Measurements from ENCODE around the gene UBE2G1. TPM values are rescaled to one million over a fixed set of nuclear protein-coding genes. Genes with fewer than 3 reads are reported as not detected.

UBE2G1 gene
- total and polyA plus RNA-seq, 9 of the 15 experiments (the other 6 are each of a cell fraction or from before 2014, with no cell fraction given), result 10.1 to 65.9 (median 29.7) TPM

- H3K9me1 ChIP-seq (ENCODE audit: control insufficient read depth, insufficient read depth, low read length), result no peaks in the 10 kb centered on the region
- CTCF ChIA-PET (ENCODE audit: low intra/inter-chr PET ratio), result no interaction called here
- POLR2A ChIA-PET, result interaction anchor here (1.3 kb wide), 2 partner anchors 9 to 10 kb away, joined by 3 to 7 read pairs; no protein-coding TSS in a partner anchor
- H3K4me2 ChIP-seq (ENCODE audit: insufficient read depth, low read length), result no peak overlapping the region
- ATAC-seq (no peak), DNase-seq (ENCODE audit: extremely low read depth in 1 of 4, low spot score in 3 of 4) (no peak), FAIRE-seq (no peak)
- no peaks in the 10 kb centered on the region for H3K79me2 ChIP-seq (ENCODE audit: control insufficient read depth, insufficient read depth, low read length)
- H3K4me1 ChIP-seq (replicated peaks in 1 of 2; ENCODE audit: control insufficient read depth in 2 of 2, insufficient read depth in 2 of 2, low read length in 2 of 2), result peaks cover 0 to 6% of the 10 kb centered on the region in 2 experiments; a peak in 1 of 5 replicates
- H4K20me1 ChIP-seq (replicated peaks; ENCODE audit: control insufficient read depth, insufficient read depth, low read length), result no peaks in the 10 kb centered on the region
- no peak overlapping the region for H3K9ac ChIP-seq (ENCODE audit: insufficient read depth in 1 of 2, low read depth in 2 of 2, low read length in 2 of 2)
- no peaks in the 10 kb centered on the region for H3K36me3 ChIP-seq (ENCODE audit: control insufficient read depth, insufficient read depth, low read length)
- TF ChIP-seq ZNF121 (CRISPR knock-in tag; conservative IDR thresholded peaks at IDR 0.05), result no peak
- no peak for TF ChIP-seq PHF8 (IDR thresholded peaks at IDR 0.05; ENCODE audit: borderline replicate concordance, low read length)
- no peak overlapping the region for H2AFZ ChIP-seq (ENCODE audit: low read depth, low read length)
- BruUV-seq (replicated peaks), result no TSS peak
- no peaks in the 10 kb centered on the region for H3K9me3 ChIP-seq (replicated peaks; ENCODE audit: control insufficient read depth, insufficient read depth, low read depth, low read length)
- WGBS (ENCODE audit: insufficient coverage, low coverage, missing lambda C conversion rate), result 38% methylated on average over 3 of the region's 3 CpGs
- no peak overlapping the region for H3K4me3 ChIP-seq
- no peak overlapping the region for H3K27ac ChIP-seq (ENCODE audit: extremely low read depth, low read depth, low read length)
- in situ Hi-C loops (cut with MboI), result no loop called here
- intact Hi-C loops (cut with micrococcal nuclease), result no loop called here
- no peaks in the 10 kb centered on the region for H3K27me3 ChIP-seq (ENCODE audit: control insufficient read depth in 2 of 2, insufficient read depth in 2 of 2, low read length in 2 of 2)
Observed at GRCh38 chr17:4395111-4395478, 28.6 kb upstream of the UBE2G1 start.

GRCh38 chr17:4394208-4395110 lies 28.0 kb upstream of the UBE2G1 start:
- Histone ChIP-seq H3K9me3 (replicated peaks; ENCODE audit: control insufficient read depth, insufficient read depth, low read depth, low read length) (no peaks in the 10 kb centered on the region), H3K27ac (ENCODE audit: extremely low read depth, low read depth, low read length) (no peak overlapping the region), H3K4me2 (ENCODE audit: insufficient read depth, low read length) (no peak overlapping the region), H2AFZ (ENCODE audit: low read depth, low read length) (0 out of 2 replicates have a peak overlapping the region, but pooled peaks have one; percentile 9), H3K9ac (ENCODE audit: insufficient read depth in 1 of 2, low read depth in 2 of 2, low read length in 2 of 2) (no peak overlapping the region; a peak in 1 of 4 replicates), H3K27me3 (ENCODE audit: control insufficient read depth in 2 of 2, insufficient read depth in 2 of 2, low read length in 2 of 2) (no peaks in the 10 kb centered on the region), H4K20me1 (replicated peaks; ENCODE audit: control insufficient read depth, insufficient read depth, low read length) (no peaks in the 10 kb centered on the region), H3K79me2 (ENCODE audit: control insufficient read depth, insufficient read depth, low read length) (no peaks in the 10 kb centered on the region), H3K4me1 (replicated peaks in 1 of 2; ENCODE audit: control insufficient read depth in 2 of 2, insufficient read depth in 2 of 2, low read length in 2 of 2) (peaks cover 0 to 6% of the 10 kb centered on the region in 2 experiments; a peak in 1 of 5 replicates), H3K36me3 (ENCODE audit: control insufficient read depth, insufficient read depth, low read length) (no peaks in the 10 kb centered on the region), H3K9me1 (ENCODE audit: control insufficient read depth, insufficient read depth, low read length) (no peaks in the 10 kb centered on the region), H3K4me3 (no peak overlapping the region)
- 69% methylated on average over 4 of the region's 5 CpGs for WGBS (ENCODE audit: insufficient coverage, low coverage, missing lambda C conversion rate)
- BruUV-seq (replicated peaks), result no TSS peak
- DNase-seq (ENCODE audit: extremely low read depth in 1 of 4, low spot score in 3 of 4) (no peak), FAIRE-seq (no peak), ATAC-seq (no peak)
- in situ Hi-C loops (cut with MboI), result no loop called here
- ChIA-PET POLR2A (interaction anchor here (1.0 to 1.3 kb wide), 2 partner anchors 11 to 24 kb away, joined by 4 to 7 read pairs; no protein-coding TSS in a partner anchor), CTCF (ENCODE audit: low intra/inter-chr PET ratio) (no interaction called here)
- intact Hi-C loops (cut with micrococcal nuclease), result no loop called here
- TF ChIP-seq FOXK1 (CRISPR knock-in tag; IDR thresholded peaks at IDR 0.05; ENCODE audit: borderline replicate concordance) (no peak), CUX1 (CRISPR knock-in tag; IDR thresholded peaks at IDR 0.05) (no peak), CEBPB (tag; IDR thresholded peaks at IDR 0.05) (no peak), ARID3B (CRISPR knock-in tag; IDR thresholded peaks at IDR 0.05; ENCODE audit: borderline replicate concordance) (no peak), EGR1 (conservative IDR thresholded peaks at IDR 0.05) (no peak)

Measured in K562 (cell line).